ENCODE results near the gene ANKMY2.

- TF ChIP-seq CTCF (conservative IDR thresholded peaks at IDR 0.05) (no peak), EZH2 (IDR thresholded peaks at IDR 0.05; ENCODE audit: low read depth) (no peak)
Measured at GRCh38 chr7:16652888-16653287, 7.3 kb upstream of the ANKMY2 start.
